Activated CD4-positive, CD25-positive, alpha-beta regulatory T cell (primary cell): ENCODE data around the gene FASTK.

Experiments used
- DNase-seq, 4 experiments: peaks; one replicate each; lab custom pipeline; 2025; lab: John Stamatoyannopoulos, UW

The FASTK gene, protein sequence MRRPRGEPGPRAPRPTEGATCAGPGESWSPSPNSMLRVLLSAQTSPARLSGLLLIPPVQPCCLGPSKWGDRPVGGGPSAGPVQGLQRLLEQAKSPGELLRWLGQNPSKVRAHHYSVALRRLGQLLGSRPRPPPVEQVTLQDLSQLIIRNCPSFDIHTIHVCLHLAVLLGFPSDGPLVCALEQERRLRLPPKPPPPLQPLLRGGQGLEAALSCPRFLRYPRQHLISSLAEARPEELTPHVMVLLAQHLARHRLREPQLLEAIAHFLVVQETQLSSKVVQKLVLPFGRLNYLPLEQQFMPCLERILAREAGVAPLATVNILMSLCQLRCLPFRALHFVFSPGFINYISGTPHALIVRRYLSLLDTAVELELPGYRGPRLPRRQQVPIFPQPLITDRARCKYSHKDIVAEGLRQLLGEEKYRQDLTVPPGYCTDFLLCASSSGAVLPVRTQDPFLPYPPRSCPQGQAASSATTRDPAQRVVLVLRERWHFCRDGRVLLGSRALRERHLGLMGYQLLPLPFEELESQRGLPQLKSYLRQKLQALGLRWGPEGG

DNA sequence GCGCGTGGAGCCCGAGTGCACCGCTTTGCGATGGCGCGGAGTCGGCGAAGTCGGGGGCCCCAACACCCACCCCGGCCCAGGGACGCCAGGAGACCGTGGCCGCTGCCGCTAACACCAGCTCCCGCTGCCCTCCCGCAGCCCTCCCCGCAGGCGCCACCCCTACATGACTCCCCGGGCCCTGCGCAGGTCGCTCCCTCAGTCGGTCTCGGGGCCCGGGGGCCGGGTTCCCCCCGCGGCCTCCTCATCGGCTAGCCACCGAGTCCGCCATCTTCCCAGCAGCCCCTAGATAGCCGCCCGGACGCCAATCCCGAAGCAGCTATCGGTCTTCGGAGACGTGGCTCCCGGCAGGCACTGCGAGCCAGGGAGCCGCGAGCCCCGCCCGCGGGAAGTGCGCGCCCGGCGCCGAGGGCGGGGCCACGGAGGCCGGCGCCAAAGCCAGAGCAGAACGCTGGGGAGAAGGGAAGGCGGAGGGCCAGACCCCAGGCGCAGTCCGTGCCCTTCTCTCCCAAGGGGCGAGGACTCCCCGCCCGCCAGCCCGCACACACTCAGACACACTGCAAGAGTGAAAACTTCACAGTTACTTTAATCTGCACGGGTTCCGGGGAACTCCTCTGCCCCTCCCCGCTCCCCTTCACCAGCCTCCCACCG lies at the start of gene FASTK:
FASTK (minus strand) TSS at position 288 of the 648 bp plus-strand sequence; CDS start at position 245, 43 bp downstream.
- peak; percentile 62 to 82 (median 74) for DNase-seq

DNA sequence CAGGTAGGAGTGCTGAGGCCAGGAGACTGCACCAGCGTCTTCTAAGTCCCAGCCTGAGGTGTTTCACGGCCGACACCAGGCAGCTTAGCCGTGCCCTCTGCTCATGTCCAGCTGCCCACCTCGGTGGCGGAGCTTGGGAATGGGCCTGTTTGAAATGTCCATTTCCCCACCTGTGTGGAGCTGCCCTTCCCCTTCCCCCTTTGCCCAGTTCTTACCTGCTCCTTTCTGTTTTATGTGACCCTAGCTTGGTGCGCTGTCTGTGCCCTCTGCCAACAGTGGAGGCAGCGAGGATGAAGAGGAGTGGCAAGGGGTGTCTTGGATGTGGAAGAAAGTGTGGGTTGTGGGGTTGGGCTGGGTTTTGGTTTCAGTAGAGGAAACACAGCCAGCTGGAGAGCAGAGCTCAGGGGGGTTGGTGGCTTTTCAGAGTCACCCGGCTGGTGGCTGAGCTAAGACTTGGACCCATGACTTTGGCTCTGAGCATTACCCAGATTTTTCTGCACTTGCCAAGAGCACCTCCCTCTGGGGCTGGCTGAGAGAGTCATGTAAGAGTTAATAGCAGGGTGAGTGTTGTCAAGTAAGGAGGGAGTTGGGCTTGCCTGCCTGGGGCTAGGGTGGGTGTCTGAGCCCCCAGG lies 49.5 kb upstream of the FASTK start:
- no peak for DNase-seq

DNA sequence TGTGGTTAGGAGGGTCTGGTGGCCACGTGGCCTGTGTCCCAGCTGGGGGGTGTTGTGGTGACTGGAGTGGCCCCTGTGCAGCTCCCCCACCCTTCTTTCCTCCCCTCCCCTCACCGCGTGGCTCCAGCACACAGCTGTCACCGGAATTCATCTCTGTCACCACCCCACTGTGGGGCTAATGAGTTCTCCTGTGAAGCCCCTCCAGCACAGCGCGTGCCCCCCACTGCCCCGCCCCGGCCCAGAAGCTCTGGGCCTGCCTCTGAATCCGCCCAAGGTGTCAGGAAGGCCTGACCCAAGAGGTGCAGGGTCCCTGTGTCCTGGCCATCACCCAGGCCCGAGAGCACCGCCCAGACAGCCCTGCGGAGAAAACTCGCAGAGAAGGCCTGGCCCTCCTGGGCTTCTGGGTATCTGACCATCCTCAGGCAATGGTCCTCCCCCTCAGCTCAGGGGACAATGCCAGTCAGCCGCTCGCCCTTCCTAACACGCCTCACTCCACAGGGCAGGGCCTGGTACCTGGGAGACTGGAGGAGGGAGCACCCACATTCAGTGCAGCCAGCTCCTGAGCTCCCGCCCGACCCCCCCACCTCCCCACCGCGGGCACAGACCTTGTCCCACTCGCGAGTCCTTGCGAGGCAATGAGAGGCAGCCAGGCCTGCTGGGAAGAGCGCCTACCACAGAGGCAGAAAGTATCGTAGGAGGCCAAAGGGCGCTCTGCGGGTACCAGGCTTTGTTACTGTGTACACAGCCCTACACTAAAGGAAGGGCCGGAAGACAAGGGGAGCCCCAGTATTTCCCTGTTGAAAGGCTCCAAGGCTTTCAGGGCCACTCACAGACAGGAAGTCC lies 48.7 kb upstream of the FASTK start:
- DNase-seq = no peak

- no peak for DNase-seq
Observed at GRCh38 chr7:151128716-151129115, 48.1 kb upstream of the FASTK start.

DNA sequence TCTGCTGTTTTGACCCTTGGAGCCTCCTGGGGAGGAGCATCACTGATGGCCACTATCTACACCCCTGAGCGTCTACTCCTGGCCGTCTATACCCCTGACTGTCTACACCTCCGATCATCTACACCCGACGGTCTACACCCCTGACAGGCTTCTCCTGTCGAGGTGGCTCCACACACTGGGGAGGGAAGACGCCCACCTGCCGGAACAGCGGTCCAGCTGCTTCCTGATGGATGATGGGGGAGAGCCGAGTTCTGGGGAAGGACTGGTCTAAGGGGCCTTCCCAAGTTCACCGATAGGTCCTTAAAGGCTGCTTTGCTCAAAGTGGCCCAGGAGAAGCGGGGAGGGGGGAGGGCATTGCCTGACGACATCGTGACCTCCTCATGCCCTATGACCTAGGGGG lies 47.5 kb upstream of the FASTK start:
- no peak for DNase-seq

- DNase-seq = no peak
Observed at GRCh38 chr7:151126491-151127137, 46.0 kb upstream of the FASTK start.

GRCh38 chr7:151125846-151126481 lies 45.4 kb upstream of the FASTK start:
- DNase-seq = no peak

- DNase-seq = no peak
Observed at GRCh38 chr7:151125470-151125845, 44.8 kb upstream of the FASTK start.

DNA sequence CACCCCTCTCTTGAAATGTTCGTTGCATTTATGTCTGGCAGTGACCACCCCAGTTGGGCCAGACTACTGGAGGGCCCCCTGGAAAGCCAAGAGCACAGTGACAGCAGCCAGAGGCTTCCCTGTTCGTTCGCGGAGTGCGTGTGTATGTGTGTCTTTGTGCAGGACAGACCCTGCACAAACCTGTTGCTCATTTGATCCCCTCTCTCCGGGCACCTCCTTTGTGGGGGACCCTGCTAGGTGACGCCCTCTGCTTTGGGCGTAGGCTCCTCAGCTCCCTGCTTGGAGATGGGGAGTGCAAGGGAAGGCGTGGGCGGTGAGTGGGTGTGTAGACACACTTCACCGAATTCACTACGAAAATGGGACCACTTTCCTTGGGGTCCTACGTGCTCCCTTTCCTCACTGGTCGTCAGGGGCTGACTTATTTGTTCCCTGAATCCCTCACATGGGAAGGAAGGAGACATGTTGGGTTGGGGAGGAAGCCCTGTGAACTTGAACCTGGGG lies 44.3 kb upstream of the FASTK start:
- no peak for DNase-seq

DNA sequence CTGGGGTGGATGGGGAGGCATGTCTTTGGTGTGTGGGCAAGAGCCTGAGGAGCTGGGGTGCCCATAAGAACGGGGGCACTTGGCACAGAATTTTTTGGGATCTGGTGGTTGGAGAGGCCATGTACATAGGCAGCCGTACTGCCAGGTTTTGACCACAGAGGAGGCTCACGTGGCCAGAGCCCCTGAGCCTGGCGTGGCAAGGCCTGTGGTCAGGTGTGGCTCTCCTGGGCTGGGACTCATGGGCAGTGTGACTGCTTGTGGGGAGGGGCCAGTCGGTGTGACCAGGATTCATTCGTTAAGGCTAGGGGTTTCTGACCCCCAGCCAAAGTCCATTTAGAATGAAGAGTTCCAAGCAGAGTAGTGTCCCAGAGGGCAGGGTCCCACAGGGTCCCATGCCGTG lies 43.9 kb upstream of the FASTK start:
- DNase-seq = no peak

GRCh38 chr7:151123822-151124464 lies 43.3 kb upstream of the FASTK start:
- peak; percentile 66 to 73 (median 68) for DNase-seq

GRCh38 chr7:151123158-151123821 lies 42.7 kb upstream of the FASTK start:
- DNase-seq = no peak

- DNase-seq = no peak
Observed at GRCh38 chr7:151122796-151123157, 42.2 kb upstream of the FASTK start.

- DNase-seq = no peak
Observed at GRCh38 chr7:151122276-151122675, 41.7 kb upstream of the FASTK start.

DNA sequence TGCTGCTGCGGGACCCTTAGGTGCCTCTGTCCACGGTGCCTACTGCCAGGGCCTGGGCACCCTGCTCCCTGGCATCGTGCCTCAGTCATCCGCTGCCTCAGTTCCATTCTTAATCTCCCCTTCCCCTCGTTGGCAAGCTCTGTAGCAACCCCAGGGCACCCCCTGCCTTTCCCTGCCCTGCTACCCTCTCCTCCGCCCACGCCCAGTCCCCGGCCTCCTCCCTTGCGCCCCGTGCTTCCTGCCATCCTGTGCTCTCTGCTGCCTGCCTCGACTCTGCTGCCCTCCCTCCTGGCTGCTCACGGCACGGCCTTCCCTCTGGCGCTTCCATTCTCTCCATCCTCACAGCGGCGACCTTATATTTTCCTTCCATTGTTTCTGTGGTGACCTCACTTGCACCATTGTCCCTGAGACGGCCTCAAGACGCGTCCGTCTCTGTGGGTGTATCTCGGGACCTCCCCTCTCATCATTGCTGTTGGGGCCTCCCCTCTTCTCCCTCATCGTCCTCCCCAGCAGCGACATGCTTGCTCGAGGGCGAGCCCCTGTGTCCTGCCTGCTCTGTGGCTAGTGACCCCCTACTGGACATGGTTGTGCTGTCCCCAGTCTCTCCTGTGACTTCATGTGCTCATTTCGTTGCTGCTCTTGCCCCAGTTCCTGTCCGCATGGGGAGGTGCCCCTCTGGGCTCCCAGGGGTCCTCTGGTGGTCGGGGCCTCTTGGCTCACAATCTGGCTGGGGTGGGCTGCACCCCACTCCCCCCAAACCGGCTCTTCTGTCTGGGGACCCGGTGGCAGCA lies 41.0 kb upstream of the FASTK start:
- DNase-seq = no peak

- DNase-seq = no peak
Observed at GRCh38 chr7:151120896-151121295, 40.3 kb upstream of the FASTK start.

DNA sequence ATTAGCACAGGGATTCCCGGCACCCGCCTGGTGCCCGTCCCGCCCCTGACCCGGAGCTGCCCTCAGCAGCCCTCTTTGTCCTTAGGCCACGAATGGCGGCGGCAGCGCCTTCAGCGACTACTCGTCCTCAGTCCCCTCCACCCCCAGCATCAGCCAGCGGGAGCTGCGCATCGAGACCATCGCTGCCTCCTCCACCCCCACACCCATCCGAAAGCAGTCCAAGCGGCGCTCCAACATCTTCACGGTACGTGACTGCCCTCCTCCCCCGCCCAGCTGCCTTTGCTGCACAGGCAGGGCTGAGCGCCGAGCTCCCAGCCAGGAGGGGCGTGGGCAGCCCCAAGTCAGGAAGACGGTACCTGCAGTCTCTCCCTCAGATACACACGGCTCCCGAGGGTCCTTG lies 39.3 kb upstream of the FASTK start:
- no peak for DNase-seq

DNA sequence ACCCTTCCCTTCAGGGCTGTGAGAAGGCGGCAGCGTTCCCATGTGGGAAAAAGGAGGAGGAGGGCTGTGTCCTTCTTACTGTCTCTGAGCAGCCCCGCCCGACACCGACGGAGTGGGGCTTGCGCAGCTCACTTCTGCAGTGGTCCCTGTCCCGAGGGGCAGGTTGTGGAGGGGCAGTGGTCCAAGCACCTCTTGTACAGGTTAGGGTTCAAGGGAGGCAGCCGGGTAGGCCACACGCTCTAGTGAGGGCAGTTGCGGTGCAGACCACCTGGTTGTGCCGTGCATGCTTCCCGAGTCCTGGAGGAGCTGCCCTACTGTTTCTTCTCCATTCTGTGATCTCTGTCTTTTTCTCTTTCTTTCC lies 38.4 kb upstream of the FASTK start:
- no peak for DNase-seq
